ENCODE measurements around the gene CYP2W1. TPM values are rescaled to one million over a fixed set of nuclear protein-coding genes. Genes with fewer than 3 reads are reported as not detected.

The CYP2W1 gene
- total RNA-seq, 1 experiment from 2014 or later: not detected

GRCh38 chr7:978049-978346 is 5.0 kb upstream of the CYP2W1 start:
- H3K36me3 ChIP-seq (ENCODE audit: control insufficient read depth in 1 of 2, insufficient read depth in 2 of 2, low read length in 2 of 2): peaks cover 2 to 4% of the 10 kb centered on the region in 2 experiments; a peak in 2 of 4 replicates
- H3K4me1 ChIP-seq (ENCODE audit: control insufficient read depth in 1 of 2, insufficient read depth in 2 of 2, low read length in 2 of 2): peaks cover 0 to 5% of the 10 kb centered on the region in 2 experiments; a peak in 2 of 4 replicates
- no peak overlapping the region for H2AFZ ChIP-seq (ENCODE audit: low read depth, low read length, poor library complexity, severe bottlenecking)
- H3K9me2 ChIP-seq (ENCODE audit: insufficient read depth): no peaks in the 10 kb centered on the region
- H3K9ac ChIP-seq (ENCODE audit: low read length): no peak overlapping the region
- no peak overlapping the region for H3K4me3 ChIP-seq (replicated peaks in 1 of 2; ENCODE audit: low read depth in 1 of 2, low read length in 2 of 2)
- H3K27me3 ChIP-seq (ENCODE audit: insufficient read depth, low read length): no peaks in the 10 kb centered on the region
- peaks cover 23% of the 10 kb centered on the region for H3K79me2 ChIP-seq (ENCODE audit: insufficient read depth, low read length)
- no peaks in the 10 kb centered on the region; a peak in 1 of 4 replicates for H3K9me3 ChIP-seq (ENCODE audit: control insufficient read depth in 1 of 2, insufficient read depth in 1 of 2, low read depth in 1 of 2, low read length in 2 of 2)
- H3K27ac ChIP-seq (ENCODE audit: low read depth, low read length): no peak overlapping the region
- ChIA-PET CTCF (interaction anchor here (1.4 kb wide), 1 partner anchor 15 kb away, joined by 3 read pairs; no protein-coding TSS in a partner anchor), RAD21 (ENCODE audit: low non-redundant PET in 1 of 2, low total read pairs in 2 of 2, uncharacterized antibody in 2 of 2, unreplicated experiment in 2 of 2) (no interaction called here), POLR2A (no interaction called here)
- H3K4me2 ChIP-seq (ENCODE audit: low read length): no peak overlapping the region
- H4K20me1 ChIP-seq (ENCODE audit: insufficient read depth): peaks cover 6% of the 10 kb centered on the region; the same call in 1 of the 2 replicates
- BruUV-seq (replicated peaks): no TSS peak
- no peak for DNase-seq (ENCODE audit: low read depth, low spot score)
- ATAC-seq: no peak
- intact Hi-C loops (cut with micrococcal nuclease): no loop called here
- TF ChIP-seq REST (IDR thresholded peaks at IDR 0.05; ENCODE audit: low read depth) (no peak), ZFX (IDR thresholded peaks at IDR 0.05) (no peak), MAX (IDR thresholded peaks at IDR 0.05) (no peak), TCF7L2 (IDR thresholded peaks at IDR 0.05; ENCODE audit: borderline replicate concordance, extremely low read depth, insufficient read depth, insufficient read length) (no peak), JUND (IDR thresholded peaks at IDR 0.05) (no peak), EGR1 (IDR thresholded peaks at IDR 0.05; ENCODE audit: low read depth) (no peak), SIN3A (IDR thresholded peaks at IDR 0.05; ENCODE audit: low read depth) (no peak), SRF (IDR thresholded peaks at IDR 0.05; ENCODE audit: low read depth) (no peak), ATF3 (IDR thresholded peaks at IDR 0.05) (no peak), CEBPB (IDR thresholded peaks at IDR 0.05; ENCODE audit: low read depth) (no peak), FOSL1 (IDR thresholded peaks at IDR 0.05; ENCODE audit: low read depth) (no peak), CTCF (IDR thresholded peaks at IDR 0.05 in 2 of 3, conservative IDR thresholded peaks at IDR 0.05 in 1 of 3; ENCODE audit: borderline replicate concordance in 1 of 3, insufficient read depth in 1 of 3, low read depth in 2 of 3, low read length in 2 of 3) (no peak), EZH2 (IDR thresholded peaks at IDR 0.05) (no peak), ZBTB33 (IDR thresholded peaks at IDR 0.05; ENCODE audit: extremely low read depth, insufficient replicate concordance, low read length) (no peak), POLR2A (IDR thresholded peaks at IDR 0.05; ENCODE audit: borderline replicate concordance, extremely low read depth, insufficient read depth, insufficient read length) (no peak), YY1 (IDR thresholded peaks at IDR 0.05; ENCODE audit: extremely low read depth, insufficient replicate concordance, low read depth, low read length) (no peak), ZNF274 (IDR thresholded peaks at IDR 0.05; ENCODE audit: low read depth, low read length) (no peak), ELF1 (IDR thresholded peaks at IDR 0.05; ENCODE audit: borderline replicate concordance, low read depth) (no peak)
